Measurements from ENCODE around the gene KLF2. TPM values are rescaled to one million over a fixed set of nuclear protein-coding genes. Genes with fewer than 3 reads are reported as not detected.

The KLF2 gene
- total RNA-seq, 1 donor from 2014 or later: 177 TPM

- intact Hi-C loops (cut with micrococcal nuclease): no loop called here
These were observed 17.8 kb upstream of the KLF2 start for GRCh38 chr19:16306728-16307402.

GRCh38 chr19:16308081-16308480 is 16.5 kb upstream of the KLF2 start:
- intact Hi-C loops (cut with micrococcal nuclease): no loop called here

GRCh38 chr19:16309643-16310042 is 15.0 kb upstream of the KLF2 start:
- intact Hi-C loops (cut with micrococcal nuclease): no loop called here

- intact Hi-C loops (cut with micrococcal nuclease): no loop called here
These were observed 8.7 kb upstream of the KLF2 start for GRCh38 chr19:16315825-16316505.

- intact Hi-C loops (cut with micrococcal nuclease): no loop called here
These were observed 8.1 kb upstream of the KLF2 start for GRCh38 chr19:16316506-16316882.

GRCh38 chr19:16319481-16319880 is 5.1 kb upstream of the KLF2 start:
- intact Hi-C loops (cut with micrococcal nuclease): no loop called here

GRCh38 chr19:16320987-16321386 is 3.6 kb upstream of the KLF2 start:
- intact Hi-C loops (cut with micrococcal nuclease): loop anchor here (5.0 kb wide), 1 partner anchor 34 kb away; no protein-coding TSS in a partner anchor

GRCh38 chr19:16325161-16325527 is 518 bp downstream of the KLF2 start:
- intact Hi-C loops (cut with micrococcal nuclease): loop anchor here (2.0 to 5.0 kb wide), 2 partner anchors 147 to 246 kb away; partner anchors contain the start of gene EPS15L1

GRCh38 chr19:16325641-16326400 is 1.2 kb downstream of the KLF2 start:
- intact Hi-C loops (cut with micrococcal nuclease): loop anchor here (2.0 to 5.0 kb wide), 2 partner anchors 146 to 247 kb away; partner anchors contain the start of gene EPS15L1

- intact Hi-C loops (cut with micrococcal nuclease): loop anchor here (5.0 kb wide), 1 partner anchor 146 kb away; the partner anchor contains the start of gene EPS15L1
These were observed 2.0 kb downstream of the KLF2 start for GRCh38 chr19:16326401-16327168.

GRCh38 chr19:16327169-16327475 is 2.5 kb downstream of the KLF2 start:
- intact Hi-C loops (cut with micrococcal nuclease): loop anchor here (5.0 kb wide), 1 partner anchor 145 kb away; the partner anchor contains the start of gene EPS15L1

GRCh38 chr19:16327501-16327900 is 2.9 kb downstream of the KLF2 start:
- intact Hi-C loops (cut with micrococcal nuclease): loop anchor here (5.0 kb wide), 1 partner anchor 145 kb away; the partner anchor contains the start of gene EPS15L1

GRCh38 chr19:16327911-16328823 is 3.5 kb downstream of the KLF2 start:
- intact Hi-C loops (cut with micrococcal nuclease): loop anchor here (5.0 kb wide), 1 partner anchor 144 kb away; the partner anchor contains the start of gene EPS15L1

- intact Hi-C loops (cut with micrococcal nuclease): loop anchor here (5.0 kb wide), 1 partner anchor 143 kb away; the partner anchor contains the start of gene EPS15L1
These were observed 4.3 kb downstream of the KLF2 start for GRCh38 chr19:16328824-16329482.

- intact Hi-C loops (cut with micrococcal nuclease): loop anchor here (1.0 to 2.0 kb wide), 5 partner anchors 12 to 134 kb away; partner anchors contain the start of gene AP1M1
These were observed 5.8 kb downstream of the KLF2 start for GRCh38 chr19:16330368-16330801.

GRCh38 chr19:16330806-16331690 is 6.4 kb downstream of the KLF2 start:
- intact Hi-C loops (cut with micrococcal nuclease): loop anchor here (1.0 to 2.0 kb wide), 5 partner anchors 11 to 134 kb away; partner anchors contain the start of gene AP1M1

- intact Hi-C loops (cut with micrococcal nuclease): no loop called here
These were observed 8.5 kb downstream of the KLF2 start for GRCh38 chr19:16333001-16333586.

GRCh38 chr19:16334411-16334810 is 9.8 kb downstream of the KLF2 start:
- intact Hi-C loops (cut with micrococcal nuclease): no loop called here

Measured in T-helper 1 cell treated with Interleukin-12 subunit alpha and Interleukin-12 subunit beta and Interleukin-4 antibody, amounts not matched to agents 30 ng/mL and 1 ng/mL, for 36 hours (primary cell).